ENCODE data around the gene USP12. TPM values are rescaled to one million over a fixed set of nuclear protein-coding genes. Genes with fewer than 3 reads are reported as not detected.

The USP12 gene
- total RNA-seq, 4 donors from 2014 or later, result 23.0 to 30.9 (median 26.9) TPM

DNA sequence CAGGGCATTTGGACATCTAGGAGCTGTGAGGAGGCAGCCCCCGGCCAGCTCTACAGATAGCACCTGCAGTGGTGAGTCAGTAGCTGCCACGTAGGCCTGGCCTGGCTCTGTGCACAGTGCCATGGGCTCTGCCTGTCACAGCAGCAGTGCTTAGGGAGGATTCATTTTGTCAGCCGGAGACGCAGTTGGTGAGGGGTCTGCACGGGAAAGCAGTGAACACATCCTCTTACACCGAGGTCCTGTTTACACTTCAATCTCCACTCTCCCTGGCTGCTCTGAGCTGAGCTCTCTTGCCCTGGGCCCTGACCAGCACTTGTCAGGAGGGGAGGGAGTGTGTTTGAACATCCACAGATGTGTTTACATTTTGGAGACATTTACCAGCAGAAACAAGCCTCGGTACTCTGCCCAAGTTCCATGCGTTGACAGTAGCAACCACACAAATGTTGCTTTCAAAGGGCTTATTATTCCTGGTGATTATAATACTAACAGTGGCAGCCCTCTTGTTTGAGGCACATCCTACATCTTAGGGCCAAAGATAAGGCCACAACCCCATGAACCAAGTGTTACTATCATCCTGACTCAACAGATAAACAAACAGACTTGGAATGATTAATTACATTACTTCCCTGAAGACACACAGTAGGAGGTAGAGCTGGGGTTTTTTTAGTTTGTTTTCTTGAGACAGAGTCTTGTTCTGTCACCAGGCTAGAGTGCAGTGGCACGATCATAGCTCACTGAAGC lies 148.9 kb downstream of the USP12 start:
- intact Hi-C loops (cut with DNase I; ENCODE audit: low total_unique reads), result no loop called here
- 49 to 61% methylated on average over 7 to 9 of the region's 9 CpGs for WGBS, 2 donors
- TF ChIP-seq POLR2A (IDR thresholded peaks at IDR 0.05) (no peak), CTCF (IDR thresholded peaks at IDR 0.05) (no peak)
- H3K4me3 ChIP-seq (ENCODE audit: low read depth, poor library complexity, severe bottlenecking), result no peak overlapping the region
- DNase-seq (ENCODE audit: low spot score in 2 of 2), result peak in 1 of 2 donors; percentile 53

- no peak overlapping the region for H3K4me3 ChIP-seq (ENCODE audit: low read depth, poor library complexity, severe bottlenecking)
- DNase-seq (ENCODE audit: low spot score in 2 of 2), result peak in 1 of 2 donors; percentile 70
- 83 to 92% methylated on average over 8 of the region's 8 CpGs for WGBS, 2 donors
- intact Hi-C loops (cut with DNase I; ENCODE audit: low total_unique reads), result no loop called here
- TF ChIP-seq POLR2A (IDR thresholded peaks at IDR 0.05) (no peak), CTCF (IDR thresholded peaks at IDR 0.05) (no peak)
Observed at GRCh38 chr13:27020415-27020814, 151.2 kb downstream of the USP12 start.

GRCh38 chr13:27018882-27019281 lies 152.7 kb downstream of the USP12 start:
- no peak for TF ChIP-seq POLR2A (IDR thresholded peaks at IDR 0.05)
- no peak for TF ChIP-seq CTCF (IDR thresholded peaks at IDR 0.05)
- 55 to 70% methylated on average over 5 of the region's 5 CpGs for WGBS, 2 donors
- no peak for DNase-seq (ENCODE audit: low spot score in 2 of 2)

GRCh38 chr13:27018344-27018861 lies 153.2 kb downstream of the USP12 start:
- no peak overlapping the region for H3K4me3 ChIP-seq (ENCODE audit: low read depth, poor library complexity, severe bottlenecking)
- intact Hi-C loops (cut with DNase I; ENCODE audit: low total_unique reads), result no loop called here
- WGBS, 2 donors, result 58 to 70% methylated on average over 8 of the region's 8 CpGs
- TF ChIP-seq POLR2A (IDR thresholded peaks at IDR 0.05) (no peak), CTCF (IDR thresholded peaks at IDR 0.05) (no peak)
- peak in 1 of 2 donors; percentile 40 for DNase-seq (ENCODE audit: low spot score in 2 of 2)

More at GRCh38 chr13:27018882-27019281, 152.7 kb downstream of the USP12 start:
- intact Hi-C loops (cut with DNase I; ENCODE audit: low total_unique reads), result no loop called here
- no peak overlapping the region for H3K4me3 ChIP-seq (ENCODE audit: low read depth, poor library complexity, severe bottlenecking)

- no peak overlapping the region for H3K4me3 ChIP-seq (ENCODE audit: low read depth, poor library complexity, severe bottlenecking)
- peak in 1 of 2 donors; percentile 29 for DNase-seq (ENCODE audit: low spot score in 2 of 2)
- WGBS, 2 donors, result 59 to 64% methylated on average over 4 of the region's 4 CpGs
- TF ChIP-seq POLR2A (IDR thresholded peaks at IDR 0.05), result no peak
- TF ChIP-seq CTCF (IDR thresholded peaks at IDR 0.05), result no peak
- intact Hi-C loops (cut with DNase I; ENCODE audit: low total_unique reads), result no loop called here
Observed at GRCh38 chr13:27016875-27017274, 154.7 kb downstream of the USP12 start.

Other genes starting within 250 kb of the USP12 start
- gene RPL21, start 79.7 kb upstream of the USP12 start, total RNA-seq, result 1,000 to 10,000 TPM in 3 of 4 donors, 100 to 1,000 TPM in 1; 584 to 1,176 (median 1,101) TPM
- 10 to 100 TPM in 3 of 4 donors, 1 to 10 TPM in 1; 9.5 to 24.0 (median 18.1) TPM for gene RASL11A, start 99.0 kb upstream of the USP12 start, total RNA-seq